Testis (tissue), 3 donors: ENCODE results near the gene ADD3. TPM values are rescaled to one million over a fixed set of nuclear protein-coding genes. Genes with fewer than 3 reads are reported as not detected.

ENCODE experiments used
- DNase-seq: peaks from one replicate; pipeline ENCODE4 v3.0.0-alpha.2; 2019
- H3K27ac ChIP-seq, 2 donors: fragments of 200-600 bp; sonication (generic); one replicate each; pipeline ENCODE4 v1.5.1; 2019
- H3K27me3 ChIP-seq: fragments of 200-600 bp; sonication (generic); one replicate; pipeline ENCODE4 v1.5.1; 2019
- H3K36me3 ChIP-seq: fragments of 200-600 bp; sonication (generic); one replicate; pipeline ENCODE4 v1.5.1; 2017; ENCODE audit warnings: low read depth; ENCODE audit errors: missing control alignments
- H3K4me1 ChIP-seq: fragments of 200-600 bp; sonication (generic); one replicate; pipeline ENCODE4 v1.5.1; 2019
- H3K4me3 ChIP-seq, 2 donors: fragments of 200-600 bp; sonication (generic); one replicate each; pipeline ENCODE4 v1.5.1; 2017 to 2019
- H3K9me3 ChIP-seq: fragments of 200-600 bp; sonication (generic); one replicate; pipeline ENCODE4 v1.5.1; 2017
- POLR2A ChIP-seq: fragments of 450-650 bp; IDR thresholded peaks from one replicate; pipeline ENCODE4 v1.6.1; 2017; ENCODE audit warnings: antibody characterized with exemption, mild to moderate bottlenecking, moderate library complexity
- whole genome bisulfite sequencing, 2 donors: methylation state at CpG; one replicate each; pipeline ENCODE4 v1.1.5; 2018; 5-methylcytosine and 5-hydroxymethylcytosine counted together
- intact Hi-C: fragments of 100-400 bp; cut with DNase I; formaldehyde crosslinking; loops from one replicate; pipeline ENCODE4 v1.15.1; 2023; ENCODE audit warnings: low total_unique reads
- polyA plus RNA-seq: library from polyadenylated mRNA; stranded (reverse); fragments of 350-450 nt; fragmentation: Illumina TruSeq; extraction: RNeasy Lipid Tissue Mini Kit (QIAGEN cat#74804); gene quantifications from one replicate; pipeline ENCODE4 v1.2.3, GENCODE V29; 2014; ENCODE audit warnings: low read depth, low replicate concordance; ENCODE audit not compliant: insufficient read depth
- total RNA-seq, 2 donors: library from RNA; depleted of rRNA; stranded (reverse); fragments of >200 nt; gene quantifications; one replicate each; pipeline ENCODE4 v1.2.3, GENCODE V29; 2016
- TF ChIP-seq, protein P1 (sequence below), 3 experiments: fragments of 450-650 bp in 2 of 3; fragments of 200-600 bp in 1 of 3; sonication (generic) in 1 of 3; IDR thresholded peaks; one replicate each; pipeline ENCODE4 v1.5.1; 2016 to 2019; ENCODE audit warnings: antibody characterized with exemption in 3 of 3, mild to moderate bottlenecking in 2 of 3, moderate library complexity in 1 of 3

Gene ADD3
- total and polyA plus RNA-seq, 3 donors from 2014 or later = 155 to 394 (median 240) TPM

DNA sequence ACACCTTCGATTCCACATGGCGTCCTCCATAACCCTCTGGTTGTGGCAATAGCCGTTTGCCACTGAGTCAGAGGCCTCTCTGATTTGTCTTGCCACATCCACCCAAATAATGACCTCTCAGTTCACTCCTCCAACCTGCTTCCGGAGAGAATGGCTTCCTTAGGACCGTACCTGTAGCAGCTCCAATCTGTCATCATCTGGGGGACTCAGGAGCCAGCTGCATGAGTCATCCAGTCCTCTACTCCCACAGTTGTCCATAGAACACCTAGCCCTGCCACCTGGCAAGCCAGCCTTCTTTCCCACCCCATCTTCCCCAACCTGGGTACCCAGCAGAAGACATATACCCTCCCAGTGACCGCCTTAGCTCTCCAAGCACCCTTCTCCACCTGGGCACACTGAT lies 135.2 kb downstream of the ADD3 start:
- DNase-seq = no peak
- Histone ChIP-seq H3K9me3 (no peaks in the 10 kb centered on the region), H3K36me3 (no peaks in the 10 kb centered on the region), H3K4me3 (no peak overlapping the region), H3K27ac (no peak overlapping the region), H3K4me1 (peaks cover 7% of the 10 kb centered on the region), H3K27me3 (no peaks in the 10 kb centered on the region)
- WGBS, 2 donors = 80 to 87% methylated on average over 6 of the region's 6 CpGs
- TF ChIP-seq POLR2A = no peak
- TF ChIP-seq, protein P1, sequence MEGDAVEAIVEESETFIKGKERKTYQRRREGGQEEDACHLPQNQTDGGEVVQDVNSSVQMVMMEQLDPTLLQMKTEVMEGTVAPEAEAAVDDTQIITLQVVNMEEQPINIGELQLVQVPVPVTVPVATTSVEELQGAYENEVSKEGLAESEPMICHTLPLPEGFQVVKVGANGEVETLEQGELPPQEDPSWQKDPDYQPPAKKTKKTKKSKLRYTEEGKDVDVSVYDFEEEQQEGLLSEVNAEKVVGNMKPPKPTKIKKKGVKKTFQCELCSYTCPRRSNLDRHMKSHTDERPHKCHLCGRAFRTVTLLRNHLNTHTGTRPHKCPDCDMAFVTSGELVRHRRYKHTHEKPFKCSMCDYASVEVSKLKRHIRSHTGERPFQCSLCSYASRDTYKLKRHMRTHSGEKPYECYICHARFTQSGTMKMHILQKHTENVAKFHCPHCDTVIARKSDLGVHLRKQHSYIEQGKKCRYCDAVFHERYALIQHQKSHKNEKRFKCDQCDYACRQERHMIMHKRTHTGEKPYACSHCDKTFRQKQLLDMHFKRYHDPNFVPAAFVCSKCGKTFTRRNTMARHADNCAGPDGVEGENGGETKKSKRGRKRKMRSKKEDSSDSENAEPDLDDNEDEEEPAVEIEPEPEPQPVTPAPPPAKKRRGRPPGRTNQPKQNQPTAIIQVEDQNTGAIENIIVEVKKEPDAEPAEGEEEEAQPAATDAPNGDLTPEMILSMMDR (IDR thresholded peaks at IDR 0.05) = no peak
- intact Hi-C loops = no loop called here

DNA sequence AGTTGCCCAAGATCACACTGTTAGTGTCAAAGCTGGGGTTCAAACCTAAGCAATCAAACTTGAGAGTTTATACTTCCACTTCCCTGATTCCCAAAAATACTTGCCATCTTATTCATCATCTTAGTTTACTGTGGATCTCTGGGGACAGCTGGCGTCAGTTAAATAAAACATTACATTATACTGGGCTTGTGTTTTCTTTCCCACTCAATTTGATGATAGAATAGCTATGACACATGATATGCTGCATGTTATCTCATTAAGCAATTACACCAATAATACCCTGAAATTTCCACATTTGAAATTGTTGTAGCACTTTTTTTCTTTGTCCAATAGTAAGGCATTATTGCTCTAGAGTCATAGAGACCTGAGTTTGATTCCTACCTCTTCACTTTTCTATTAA lies 136.7 kb downstream of the ADD3 start:
- no peaks in the 10 kb centered on the region for H3K9me3 ChIP-seq
- DNase-seq = no peak
- TF ChIP-seq POLR2A = no peak
- TF ChIP-seq, protein P1 (IDR thresholded peaks at IDR 0.05) = no peak
- no peak overlapping the region for H3K27ac ChIP-seq
- WGBS, 2 donors = 88 to 91% methylated on average over 1 of the region's 1 CpG
- H3K4me1 ChIP-seq = peaks cover 7% of the 10 kb centered on the region
- intact Hi-C loops = no loop called here
- H3K27me3 ChIP-seq = no peaks in the 10 kb centered on the region
- H3K36me3 ChIP-seq = no peaks in the 10 kb centered on the region
- no peak overlapping the region for H3K4me3 ChIP-seq

DNA sequence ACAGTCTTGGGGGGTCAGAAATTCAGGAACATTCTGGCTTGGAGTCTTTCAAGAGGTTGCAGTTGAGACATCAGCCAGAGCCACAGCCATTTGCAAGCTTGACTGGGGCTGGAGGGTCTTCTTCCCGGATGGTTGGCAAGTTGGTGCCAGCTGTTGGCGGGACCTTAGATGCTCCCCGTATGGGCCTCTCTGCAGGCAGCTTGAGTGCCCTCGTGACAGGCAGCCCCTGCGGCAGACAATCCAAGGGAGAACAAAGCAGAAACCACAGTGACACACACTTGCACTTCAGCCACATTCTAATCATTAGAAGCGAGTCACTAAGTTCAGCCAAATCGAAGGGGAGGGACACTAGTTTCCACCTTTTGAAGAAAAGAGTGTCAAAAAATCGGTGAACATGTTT lies 140.2 kb downstream of the ADD3 start:
- DNase-seq = no peak
- H3K36me3 ChIP-seq = no peaks in the 10 kb centered on the region
- TF ChIP-seq, protein P1 (IDR thresholded peaks at IDR 0.05) = no peak
- TF ChIP-seq POLR2A = no peak
- no peak overlapping the region for H3K4me3 ChIP-seq
- WGBS, 2 donors = 82 to 83% methylated on average over 7 to 8 of the region's 8 CpGs
- no peaks in the 10 kb centered on the region for H3K9me3 ChIP-seq
- no peak overlapping the region for H3K27ac ChIP-seq
- H3K4me1 ChIP-seq = no peaks in the 10 kb centered on the region
- intact Hi-C loops = no loop called here
- H3K27me3 ChIP-seq = no peaks in the 10 kb centered on the region

DNA sequence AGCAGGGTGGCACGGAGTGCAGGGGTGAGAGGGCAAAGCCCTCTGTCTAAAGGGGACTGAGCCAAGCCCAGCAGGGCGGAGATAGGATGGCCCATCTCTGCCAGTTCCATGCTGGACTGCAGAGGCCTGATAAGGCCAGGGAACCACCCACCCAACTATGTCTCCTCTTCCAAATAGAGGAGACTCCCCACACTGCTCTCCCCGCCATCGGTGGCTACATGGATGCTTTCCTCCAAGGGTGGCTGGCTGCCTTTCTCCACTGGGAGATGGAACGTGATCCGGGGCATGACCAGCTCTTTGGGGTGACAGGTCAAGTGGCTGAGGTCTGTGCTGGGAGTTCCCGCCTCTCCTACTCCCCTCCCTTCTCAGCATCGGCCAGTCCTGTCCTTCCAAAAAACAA lies 141.5 kb downstream of the ADD3 start:
- H3K27ac ChIP-seq = no peak overlapping the region
- WGBS, 2 donors = 73 to 83% methylated on average over 8 of the region's 8 CpGs
- no peaks in the 10 kb centered on the region for H3K27me3 ChIP-seq
- intact Hi-C loops = no loop called here
- H3K9me3 ChIP-seq = no peaks in the 10 kb centered on the region
- H3K36me3 ChIP-seq = no peaks in the 10 kb centered on the region
- no peak for TF ChIP-seq POLR2A
- TF ChIP-seq, protein P1 (IDR thresholded peaks at IDR 0.05) = no peak
- no peak for DNase-seq
- no peaks in the 10 kb centered on the region for H3K4me1 ChIP-seq
- H3K4me3 ChIP-seq = no peak overlapping the region

DNA sequence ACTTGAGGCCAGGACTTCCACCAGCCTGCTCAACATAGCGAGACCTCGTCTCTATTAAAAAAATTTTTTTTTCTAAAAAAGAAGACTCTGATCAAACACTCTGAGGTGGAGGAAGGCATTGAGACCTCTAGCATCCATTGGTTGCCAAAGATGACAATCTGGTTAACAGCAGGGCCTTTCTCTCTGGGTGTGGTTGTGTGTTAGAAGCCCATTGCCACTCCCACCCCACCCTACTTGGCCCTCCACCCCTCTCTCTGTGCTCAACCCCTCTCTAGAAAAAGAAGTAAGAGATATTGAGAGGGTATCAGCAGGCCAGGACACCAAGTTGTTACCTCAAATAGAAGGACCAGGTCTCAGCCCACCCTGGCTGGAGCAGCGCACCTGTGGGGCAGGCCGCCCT lies 142.3 kb downstream of the ADD3 start:
- Histone ChIP-seq H3K36me3 (no peaks in the 10 kb centered on the region), H3K9me3 (no peaks in the 10 kb centered on the region)
- intact Hi-C loops = no loop called here

More for the DNA sequence above, 142.3 kb downstream of the ADD3 start:
- no peak overlapping the region for H3K4me3 ChIP-seq
- TF ChIP-seq POLR2A = no peak
- TF ChIP-seq, protein P1 (IDR thresholded peaks at IDR 0.05) = no peak
- no peaks in the 10 kb centered on the region for H3K27me3 ChIP-seq
- DNase-seq = no peak
- H3K4me1 ChIP-seq = no peaks in the 10 kb centered on the region
- WGBS, 2 donors = 89 to 91% methylated on average over 4 of the region's 4 CpGs
- no peak overlapping the region for H3K27ac ChIP-seq
